Activated CD4-positive, CD25-positive, alpha-beta regulatory T cell treated with anti-CD3 and anti-CD28 coated beads, Interleukin-2, amount 50 U/mL, for 16 hours (primary cell): ENCODE measurements around the gene LSP1.
"Not testable (repeated sequence)": the region's sequence is repeated elsewhere in the genome, so short reads cannot be mapped to it uniquely, and the experiment has no call there.

Source experiments
- DNase-seq: peaks from one replicate; pipeline ENCODE4 v3.0.0-alpha.2; 2020; ENCODE audit warnings: low read depth, low spot score

Gene LSP1, protein sequence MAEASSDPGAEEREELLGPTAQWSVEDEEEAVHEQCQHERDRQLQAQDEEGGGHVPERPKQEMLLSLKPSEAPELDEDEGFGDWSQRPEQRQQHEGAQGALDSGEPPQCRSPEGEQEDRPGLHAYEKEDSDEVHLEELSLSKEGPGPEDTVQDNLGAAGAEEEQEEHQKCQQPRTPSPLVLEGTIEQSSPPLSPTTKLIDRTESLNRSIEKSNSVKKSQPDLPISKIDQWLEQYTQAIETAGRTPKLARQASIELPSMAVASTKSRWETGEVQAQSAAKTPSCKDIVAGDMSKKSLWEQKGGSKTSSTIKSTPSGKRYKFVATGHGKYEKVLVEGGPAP

DNA sequence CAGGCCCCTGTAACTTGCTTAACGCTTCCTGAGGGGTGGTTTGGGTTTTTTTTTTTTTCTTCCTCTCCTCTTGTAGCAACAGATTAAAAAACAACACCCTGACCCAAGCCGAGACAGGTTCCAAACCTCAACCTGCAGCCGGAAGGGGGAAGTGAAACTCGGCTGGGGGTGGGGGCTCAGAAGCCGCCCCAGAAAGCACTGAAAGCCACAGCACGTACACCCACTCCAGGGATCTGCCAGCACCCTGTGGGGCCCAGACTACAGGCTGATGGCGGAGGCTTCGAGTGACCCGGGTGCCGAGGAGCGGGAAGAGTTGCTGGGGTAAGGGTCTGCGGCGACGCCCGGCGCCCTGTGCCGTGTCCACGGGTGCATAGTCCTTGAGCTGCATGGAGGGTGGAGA lies at the start of gene LSP1:
TSS of gene LSP1 (plus strand) at position 208 of the 400 bp plus-strand sequence. CDS start at position 269, 61 bp downstream.
- DNase-seq = peak; percentile 55

DNA sequence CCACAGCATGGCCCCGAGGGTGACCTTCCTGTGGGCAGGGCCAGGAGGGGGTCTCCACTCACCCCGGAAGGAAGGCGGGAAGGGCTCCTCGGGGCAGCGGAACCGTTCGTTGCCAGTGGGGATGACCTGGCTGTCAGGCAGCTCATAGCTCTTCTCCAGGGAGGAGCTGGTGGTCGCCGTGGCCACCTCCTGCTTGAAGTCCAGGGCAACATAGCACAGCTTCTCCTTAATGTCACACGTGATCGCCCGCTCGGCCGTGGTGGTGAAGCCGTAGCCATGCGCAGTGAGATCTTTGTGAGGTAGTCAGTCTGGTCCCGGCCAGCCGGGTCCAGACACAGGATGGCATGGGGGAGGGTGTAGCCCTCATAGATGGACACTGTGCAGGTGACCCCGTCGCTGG lies 49.6 kb upstream of the LSP1 start:
- DNase-seq = no peak

DNA sequence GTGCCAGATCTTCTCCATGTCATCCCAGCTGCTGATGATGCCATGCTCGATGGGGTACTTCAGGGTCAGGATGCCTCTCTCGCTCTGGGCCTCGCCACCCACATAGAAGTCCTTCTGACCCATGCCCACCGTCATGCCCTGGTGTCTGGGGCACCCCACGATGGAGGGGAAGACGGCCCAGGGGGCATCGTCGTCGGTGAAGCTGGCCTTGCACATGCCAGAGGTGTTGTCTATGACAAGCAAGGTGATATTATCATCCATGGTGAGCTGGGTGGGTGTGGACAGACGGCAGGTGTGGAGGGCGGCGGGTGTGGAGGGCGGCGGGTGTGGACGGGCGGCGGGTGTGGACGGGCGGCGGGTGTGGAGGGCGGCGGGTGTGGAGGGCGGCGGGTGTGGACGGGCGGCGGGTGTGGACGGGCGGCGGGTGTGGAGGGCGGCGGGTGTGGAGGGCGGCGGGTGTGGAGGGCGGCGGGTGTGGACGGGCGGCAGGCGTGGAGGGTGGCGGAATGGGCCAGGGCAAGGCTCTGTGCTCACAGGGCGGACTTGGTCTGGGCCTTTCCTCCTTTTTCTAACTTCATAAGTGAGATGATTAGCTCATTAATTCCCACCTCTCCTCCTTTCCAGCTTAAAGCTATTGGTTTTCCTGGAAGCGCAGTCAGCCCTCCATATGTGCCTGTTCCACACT lies 48.9 kb upstream of the LSP1 start:
- not testable (repeated sequence) for DNase-seq

DNA sequence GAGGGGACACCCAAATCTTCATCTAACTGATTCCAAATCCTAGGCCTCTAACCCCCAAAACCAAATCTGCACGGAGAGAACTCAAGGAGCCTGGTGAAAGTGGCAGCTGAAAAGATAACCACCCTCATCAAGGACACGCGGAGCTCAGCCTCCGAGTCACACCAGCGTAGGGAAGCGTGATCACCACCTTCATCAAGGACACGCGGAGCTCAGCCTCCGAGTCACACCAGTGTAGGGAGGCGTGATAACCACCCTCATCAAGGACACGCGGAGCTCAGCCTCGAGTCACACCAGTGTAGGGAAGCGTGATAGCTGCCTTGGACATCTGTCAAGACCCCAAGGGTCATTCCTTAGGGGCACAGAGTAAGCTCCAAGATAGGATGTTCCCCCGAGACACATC lies 47.4 kb upstream of the LSP1 start:
- DNase-seq = no peak

DNA sequence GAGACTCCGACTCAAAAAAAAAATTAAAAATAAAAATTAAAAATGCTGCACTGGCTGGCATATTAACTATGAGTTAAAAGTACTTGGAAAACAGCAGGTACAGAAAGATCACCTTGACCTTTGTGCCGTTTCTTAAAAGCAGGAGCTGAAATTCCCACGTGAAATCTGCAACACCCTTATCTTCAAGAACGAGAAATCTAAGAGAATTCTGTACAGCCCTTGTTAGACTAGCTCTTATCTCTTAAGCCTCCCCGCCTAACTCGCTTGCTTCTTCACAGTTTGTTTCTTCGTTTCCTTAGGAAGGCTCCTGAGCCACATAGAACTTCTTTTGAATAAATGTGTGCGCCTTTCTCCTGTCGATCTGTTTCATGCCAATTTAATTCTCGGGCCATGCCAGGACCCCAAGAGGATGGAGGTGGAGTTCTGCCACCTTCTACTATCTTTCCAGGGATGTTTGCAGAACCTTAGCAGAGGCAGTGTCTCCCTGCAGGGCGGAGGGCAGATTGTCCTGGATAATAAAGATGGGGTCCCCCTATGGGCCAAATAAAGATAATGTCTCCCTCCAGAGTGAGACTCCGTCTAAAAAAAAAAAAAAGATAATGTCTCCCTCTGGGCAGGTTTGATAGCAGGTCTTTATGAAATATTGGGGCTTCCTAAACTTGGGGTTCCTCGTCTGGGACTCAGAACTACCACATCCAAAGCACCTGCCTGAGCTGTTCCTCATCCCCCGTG lies 45.5 kb upstream of the LSP1 start:
- DNase-seq = no peak

DNA sequence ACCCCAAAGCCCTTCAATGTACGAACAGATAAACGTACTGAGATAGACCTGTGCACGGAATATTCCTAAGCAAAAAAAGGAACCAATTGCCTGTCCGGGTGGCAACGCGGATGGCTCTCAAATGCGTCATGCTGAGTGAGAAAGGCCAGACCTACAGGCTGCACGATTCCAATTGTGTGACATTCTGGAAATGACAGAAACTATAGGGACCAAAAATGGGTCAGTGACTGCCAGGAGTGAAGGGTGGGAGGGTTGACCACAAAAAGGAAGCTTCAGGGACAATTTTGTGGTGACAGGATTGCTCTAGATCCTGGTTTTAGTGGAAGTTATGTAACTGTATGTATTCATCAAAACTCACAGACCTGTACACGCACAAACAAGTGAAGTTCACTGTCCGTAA lies 42.1 kb upstream of the LSP1 start:
- no peak for DNase-seq

DNA sequence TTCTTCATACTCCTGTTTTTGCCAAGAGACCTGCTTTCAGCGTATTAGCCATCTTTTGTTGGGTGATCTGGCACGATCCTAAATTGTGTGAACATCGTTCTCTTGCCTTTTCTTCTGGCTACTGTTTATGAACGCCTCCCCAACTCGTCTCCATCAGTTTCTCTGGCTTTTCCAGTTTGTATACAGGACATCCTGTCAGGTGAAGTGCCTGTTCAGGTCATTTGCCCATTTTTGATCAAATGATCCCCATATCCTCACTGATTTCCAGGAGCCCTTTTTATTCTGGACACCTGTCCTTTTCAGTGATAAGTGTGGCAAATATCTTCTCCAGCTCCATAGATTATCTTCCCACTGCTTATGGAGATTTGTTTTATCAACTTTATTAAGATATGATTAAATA lies 40.6 kb upstream of the LSP1 start:
- DNase-seq = no peak

DNA sequence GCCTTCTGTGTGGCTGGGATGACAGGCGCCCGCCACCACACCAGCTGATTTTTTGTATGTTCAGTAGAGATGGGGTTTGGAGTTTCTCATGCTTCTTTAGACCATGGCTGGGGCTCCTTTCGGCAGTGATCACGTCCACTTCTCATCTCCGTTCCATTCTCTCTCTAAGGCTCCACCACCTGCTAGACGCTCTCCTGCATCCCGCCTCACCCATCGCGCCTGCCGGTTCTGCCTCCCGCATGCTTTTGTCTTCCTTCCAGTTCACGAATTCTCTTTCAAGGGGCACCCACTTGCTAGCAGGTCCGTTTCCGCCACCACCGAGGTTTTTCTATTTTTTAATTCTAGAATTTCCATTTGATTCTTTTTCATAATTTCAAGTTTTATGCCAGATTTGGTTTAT lies 40.1 kb upstream of the LSP1 start:
- DNase-seq = no peak

DNA sequence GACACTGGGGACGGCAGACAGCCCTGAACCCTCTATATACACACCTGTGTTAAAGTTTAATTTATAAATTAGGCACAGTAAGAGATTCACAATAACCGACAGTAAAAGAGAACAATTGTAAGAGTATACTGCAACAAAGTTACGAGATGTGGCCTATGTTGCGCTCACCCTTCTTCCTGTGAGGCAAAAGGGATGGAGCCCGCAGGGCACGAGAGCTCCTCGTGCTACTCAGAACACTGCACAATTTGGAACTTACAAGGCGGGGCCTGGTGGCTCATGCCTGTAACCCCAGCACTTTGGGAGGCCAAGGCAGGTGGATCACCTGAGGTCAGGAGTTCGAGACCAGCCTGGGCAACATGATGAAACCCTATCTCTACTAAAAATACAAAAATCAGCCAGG lies 39.5 kb upstream of the LSP1 start:
- not testable (repeated sequence) for DNase-seq

DNA sequence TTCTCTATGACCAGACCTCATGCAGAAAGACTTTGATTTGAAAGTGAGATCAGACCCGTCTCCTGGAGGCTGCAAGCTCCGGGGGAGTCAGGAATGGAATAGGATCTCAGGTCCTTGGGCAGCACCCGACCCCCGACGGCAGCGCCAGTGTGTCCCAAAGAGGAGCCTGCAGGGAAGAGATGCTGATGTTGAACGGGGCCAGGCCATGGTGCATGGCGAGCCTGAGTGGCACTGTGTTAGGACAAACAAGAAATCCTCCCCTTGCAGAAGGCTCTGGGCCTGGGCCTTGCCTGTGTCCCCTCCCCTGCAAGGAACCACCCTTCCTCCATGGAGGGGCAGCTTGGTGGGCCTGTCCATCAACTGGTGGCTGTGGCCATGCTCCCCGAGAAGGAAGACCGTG lies 38.2 kb upstream of the LSP1 start:
- no peak for DNase-seq

DNA sequence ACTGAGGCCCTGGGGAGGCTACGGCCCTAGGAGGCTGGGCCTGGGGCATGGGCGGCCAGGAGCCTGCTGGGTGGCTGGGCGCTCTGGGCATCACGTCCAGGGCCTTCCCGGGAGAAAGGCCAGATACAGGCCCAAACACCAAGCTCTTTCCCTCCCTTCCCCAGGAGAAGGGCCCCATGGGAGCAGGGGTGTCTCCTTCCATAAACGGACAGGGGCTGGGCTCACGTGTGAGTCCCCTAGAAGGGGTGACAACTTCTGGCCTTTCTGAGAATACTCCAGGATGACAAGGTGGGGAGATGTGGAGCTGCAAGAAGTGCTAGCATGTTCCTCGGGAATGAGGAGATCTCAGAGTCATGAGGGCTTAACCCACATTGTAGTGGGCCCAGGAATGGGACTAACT lies 37.6 kb upstream of the LSP1 start:
- DNase-seq = no peak

DNA sequence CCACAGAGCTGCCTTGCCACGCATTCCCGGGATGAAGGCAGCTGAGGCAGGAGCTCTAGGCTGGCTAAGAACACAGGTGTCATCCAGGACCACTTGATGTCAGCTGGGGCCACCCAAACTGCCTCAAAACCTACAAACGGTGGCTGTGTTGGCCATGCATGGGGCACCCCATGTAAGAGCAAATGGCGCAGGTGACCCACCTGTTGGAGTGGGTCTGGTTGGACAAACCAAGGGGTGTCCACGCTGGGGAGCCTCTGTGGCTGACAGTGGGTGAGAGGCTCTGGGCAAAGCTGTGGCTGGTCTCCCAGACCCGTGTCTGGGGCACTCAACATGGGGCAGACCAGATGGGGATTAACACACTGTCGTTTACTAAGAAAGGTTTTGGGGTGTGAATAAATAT lies 37.1 kb upstream of the LSP1 start:
- DNase-seq = no peak

DNA sequence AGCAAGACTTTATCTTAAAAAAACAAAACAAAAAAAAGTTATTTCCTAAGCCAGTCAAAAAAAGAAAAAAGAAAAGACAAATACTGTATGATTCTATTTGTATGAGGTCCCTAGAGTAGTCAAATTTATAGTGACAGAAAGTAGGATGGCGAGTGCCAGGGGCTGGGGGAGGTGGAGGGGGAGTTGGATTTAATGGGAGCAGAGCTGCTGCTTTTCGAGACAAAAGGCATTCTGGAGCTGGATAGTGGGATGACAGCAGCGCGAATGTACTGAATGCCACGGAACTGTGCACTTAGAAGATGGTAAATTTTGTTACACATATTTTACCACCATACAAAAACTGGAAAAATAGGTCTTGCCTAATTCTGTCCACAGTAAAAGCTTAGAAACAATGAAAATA lies 35.9 kb upstream of the LSP1 start:
- DNase-seq = no peak

DNA sequence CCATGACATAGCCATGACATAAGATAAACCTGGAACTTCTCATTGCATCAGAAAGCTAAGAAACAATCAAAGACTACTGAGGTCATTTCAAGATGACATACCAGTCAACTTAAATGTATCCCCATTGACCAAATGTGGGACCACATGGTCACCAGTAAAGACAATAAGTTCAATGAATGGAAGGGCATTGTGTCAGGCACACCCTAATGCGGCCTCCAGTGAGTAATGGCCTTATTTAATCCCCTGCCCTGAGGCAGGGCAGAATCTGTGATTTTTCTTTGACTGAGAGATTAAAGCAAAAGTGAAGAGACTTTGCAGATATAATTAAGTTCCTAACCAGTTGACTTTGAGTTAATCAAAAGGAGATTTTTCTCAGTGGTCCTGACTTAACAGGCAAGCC lies 35.4 kb upstream of the LSP1 start:
- DNase-seq = no peak

DNA sequence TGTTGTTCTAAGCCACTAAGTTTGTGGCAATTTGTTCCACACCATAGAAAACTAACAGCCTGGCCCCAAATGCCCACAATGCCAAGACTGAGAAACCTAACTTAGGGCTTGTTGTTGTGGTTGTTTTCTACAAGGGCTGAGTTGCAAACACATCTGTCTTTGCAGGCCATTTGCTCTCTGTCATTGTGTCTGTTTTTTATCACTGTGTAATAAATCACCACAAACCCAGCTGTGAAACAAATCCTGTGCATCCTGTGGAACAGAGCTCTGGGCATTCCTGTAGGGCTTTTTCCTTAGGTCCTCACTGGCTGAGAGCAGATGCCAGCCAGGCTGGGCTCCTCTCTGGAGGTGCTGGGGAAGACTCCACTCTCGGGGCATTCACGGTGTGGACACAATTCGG lies 33.8 kb upstream of the LSP1 start:
- DNase-seq = no peak

DNA sequence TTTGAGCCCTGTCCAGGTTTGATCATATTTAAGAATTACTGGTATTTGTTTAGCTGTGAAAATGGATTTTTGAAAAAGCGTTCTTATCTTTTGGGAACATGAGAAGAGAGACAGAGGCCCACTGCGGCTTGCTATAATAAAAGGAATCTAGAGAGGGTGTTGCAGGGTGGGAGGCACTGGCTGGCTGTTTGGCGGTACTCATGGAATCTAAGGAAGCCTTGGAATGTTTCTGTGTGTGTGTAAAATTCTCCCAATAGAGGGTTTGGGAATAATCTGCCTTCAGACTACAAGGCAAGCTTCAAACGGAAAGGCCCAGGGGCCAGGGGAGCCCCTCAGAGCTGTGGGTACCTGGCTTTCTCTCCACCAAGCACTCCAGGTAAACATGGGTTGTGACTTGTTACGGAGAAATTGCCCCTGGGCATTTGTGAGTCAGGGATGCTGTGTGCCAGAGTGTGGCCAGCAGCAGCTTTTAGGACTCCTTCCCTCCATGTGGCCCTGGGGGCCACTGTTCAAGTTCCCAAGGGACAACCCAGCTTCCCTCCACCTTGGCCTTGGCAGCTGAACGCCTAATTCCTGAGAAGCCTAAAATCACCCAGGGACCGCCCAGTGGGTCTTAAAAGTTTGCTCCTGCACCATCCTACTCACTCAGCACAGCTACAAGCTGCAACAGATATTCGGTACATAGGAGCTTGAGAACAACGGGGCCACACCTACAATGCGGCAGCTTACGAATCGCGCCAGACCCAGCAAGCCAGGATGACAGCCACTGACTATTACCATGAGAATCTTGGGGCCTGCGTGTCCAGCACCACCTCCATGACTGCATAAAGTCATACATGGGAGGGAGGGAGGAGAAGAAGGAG lies 32.2 kb upstream of the LSP1 start:
- DNase-seq = no peak

DNA sequence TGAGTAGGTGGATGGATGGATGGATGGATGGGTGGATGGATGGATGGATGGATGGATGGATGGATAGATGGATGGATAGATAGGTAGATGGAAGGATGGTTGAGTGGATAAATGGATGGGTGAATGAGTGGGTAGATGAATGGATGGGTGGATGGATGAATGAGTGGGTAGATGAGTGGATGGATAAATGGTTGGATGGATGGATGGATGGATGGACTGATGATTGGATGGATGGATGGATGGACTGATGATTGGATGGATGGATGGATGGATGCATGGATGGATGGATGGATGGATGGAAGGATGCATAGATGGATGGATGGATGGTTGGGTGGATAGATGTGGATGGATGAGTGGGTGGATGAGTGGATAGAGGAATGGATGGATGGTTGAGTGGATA lies 31.3 kb upstream of the LSP1 start:
- DNase-seq = no peak

DNA sequence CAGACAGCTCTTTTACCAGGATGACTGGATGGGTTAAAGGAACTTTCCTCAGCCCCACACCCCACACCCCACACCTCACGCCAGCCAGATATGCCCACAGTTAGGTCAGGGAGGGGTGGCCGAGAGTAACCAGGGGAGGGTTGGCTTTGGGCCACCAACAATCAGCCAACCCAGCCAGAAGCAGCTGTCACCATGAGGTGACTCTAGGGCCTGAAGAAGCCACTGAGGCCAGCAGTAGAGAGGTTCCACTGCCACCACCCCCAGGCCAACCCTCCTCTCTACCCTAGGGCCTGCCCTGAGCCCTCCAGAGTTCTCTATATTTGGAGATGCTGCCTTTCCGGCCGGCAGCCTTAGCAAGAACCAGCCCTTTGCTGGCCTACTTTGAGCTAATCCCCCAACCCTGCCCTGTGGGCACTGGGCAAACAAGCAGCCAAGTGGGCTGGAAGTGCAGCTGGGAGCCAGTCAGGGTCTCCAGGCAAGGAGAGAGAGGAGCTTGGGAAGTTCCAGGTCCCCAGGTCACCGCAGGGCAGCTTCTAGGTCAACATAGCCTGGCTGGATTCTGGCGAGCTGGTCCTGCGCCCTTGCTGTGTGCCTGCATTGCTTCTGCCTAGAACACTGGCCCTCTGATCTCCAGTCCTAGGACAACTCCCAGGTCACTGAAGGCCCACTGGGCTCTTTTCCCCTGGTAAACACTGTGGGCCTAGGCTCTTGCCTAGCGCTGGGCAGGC lies 30.1 kb upstream of the LSP1 start:
- no peak for DNase-seq

DNA sequence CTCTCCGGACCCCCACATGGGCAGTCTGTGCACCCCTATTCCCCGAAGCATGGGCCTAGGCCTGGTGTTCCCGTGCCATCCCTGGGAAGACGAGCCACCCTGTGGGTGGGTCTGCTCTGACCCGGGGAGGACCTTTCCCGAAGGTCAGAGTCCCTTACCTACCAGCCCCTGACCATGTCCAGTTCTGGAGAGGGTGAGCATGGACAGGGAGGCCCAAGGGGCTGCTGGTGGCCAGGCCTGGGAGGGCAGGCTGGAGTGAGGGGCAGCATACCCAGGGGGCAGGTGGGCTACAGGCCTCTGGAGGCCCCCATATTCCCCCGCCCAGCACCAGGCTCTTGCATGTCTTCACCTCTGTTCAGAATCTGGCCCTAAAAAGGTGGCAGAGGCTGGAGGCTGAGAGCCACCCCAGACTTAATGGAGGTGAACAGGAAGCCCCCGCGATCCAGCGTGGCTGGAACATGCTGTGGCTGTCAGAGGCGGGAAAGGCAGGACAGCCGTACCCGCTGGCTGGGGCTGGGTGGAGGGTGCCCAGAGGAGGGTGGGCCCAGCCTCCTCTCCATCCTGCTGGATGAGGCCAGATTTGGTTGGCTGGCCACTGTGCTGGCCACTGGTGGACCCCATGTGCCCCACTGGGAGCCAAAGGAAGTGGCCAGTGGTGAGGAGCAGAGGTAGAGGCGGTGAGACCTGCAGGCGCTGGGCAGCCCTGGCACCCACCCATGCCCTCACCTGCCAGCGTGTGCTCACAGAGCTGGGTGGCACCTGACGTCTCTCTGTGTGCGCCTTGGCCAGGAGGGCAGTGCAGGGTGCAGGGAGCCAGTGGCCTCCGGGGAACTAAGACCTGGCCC lies 29.3 kb upstream of the LSP1 start:
- no peak for DNase-seq
